HepG2 (cell line): ENCODE measurements around the gene VTN. TPM values are rescaled to one million over a fixed set of nuclear protein-coding genes. Genes with fewer than 3 reads are reported as not detected.

Experiments
- AGO1 ChIP-seq: fragments of 200-400 bp; formaldehyde crosslinking; IDR thresholded peaks from 2 replicates; pipeline ENCODE4 v1.6.1; 2017; ENCODE audit warnings: mild to moderate bottlenecking, low read depth, low read length, moderate library complexity; ENCODE audit not compliant: poor library complexity, severe bottlenecking
- ARNT ChIP-seq: fragments of 450-650 bp; IDR thresholded peaks from 2 replicates; pipeline ENCODE4 v1.6.1; 2017
- CEBPG ChIP-seq: IDR thresholded peaks from 2 replicates; pipeline ENCODE4 v1.6.1; 2016
- ETV6 ChIP-seq: sonication (generic); formaldehyde crosslinking; conservative IDR thresholded peaks from 2 replicates; pipeline ENCODE4 v1.4.0; 2020; ENCODE audit warnings: missing genetic modification reagents
- HNRNPLL ChIP-seq: fragments of 200-400 bp; formaldehyde crosslinking; IDR thresholded peaks from 2 replicates; pipeline ENCODE4 v1.6.1; 2017; ENCODE audit warnings: mild to moderate bottlenecking, low read depth, low read length; ENCODE audit not compliant: poor library complexity, severe bottlenecking
- MEIS1 ChIP-seq: sonication (generic); formaldehyde crosslinking; IDR thresholded peaks from 2 replicates; pipeline ENCODE4 v1.9.0; 2021; ENCODE audit warnings: mild to moderate bottlenecking, missing genetic modification reagents, moderate library complexity, borderline replicate concordance
- MYNN ChIP-seq: sonication (generic); formaldehyde crosslinking; IDR thresholded peaks from 2 replicates; pipeline ENCODE4 v1.4.0; 2020; ENCODE audit warnings: mild to moderate bottlenecking, low read depth, missing genetic modification reagents
- NFKB2 ChIP-seq: sonication (generic); formaldehyde crosslinking; IDR thresholded peaks from 2 replicates; pipeline ENCODE4 v1.4.0; 2020; ENCODE audit warnings: missing genetic modification reagents, borderline replicate concordance
- RFXANK ChIP-seq: IDR thresholded peaks from 2 replicates; pipeline ENCODE4 v1.6.1; 2016
- SP4 ChIP-seq: sonication (generic); formaldehyde crosslinking; IDR thresholded peaks from 2 replicates; pipeline ENCODE4 v1.8.1; 2023; ENCODE audit warnings: mild to moderate bottlenecking, missing genetic modification reagents
- SPEN ChIP-seq: sonication (generic); formaldehyde crosslinking; IDR thresholded peaks from 2 replicates; pipeline ENCODE4 v1.5.1; 2020; ENCODE audit warnings: low read depth, mild to moderate bottlenecking, missing genetic modification reagents
- SRSF9 ChIP-seq: fragments of 200-400 bp; formaldehyde crosslinking; IDR thresholded peaks from 2 replicates; pipeline ENCODE4 v1.6.1; 2018; ENCODE audit warnings: borderline replicate concordance, mild to moderate bottlenecking, low read depth, low read length; ENCODE audit not compliant: insufficient read depth, poor library complexity, severe bottlenecking
- TBX2 ChIP-seq: sonication (generic); formaldehyde crosslinking; IDR thresholded peaks from 2 replicates; pipeline ENCODE4 v1.5.0; 2020; ENCODE audit warnings: missing genetic modification reagents, mild to moderate bottlenecking, borderline replicate concordance
- ZBTB21 ChIP-seq: sonication (generic); formaldehyde crosslinking; IDR thresholded peaks from 2 replicates; pipeline ENCODE4 v1.4.0; 2020; ENCODE audit warnings: missing genetic modification reagents
- ZIK1 ChIP-seq: sonication (generic); formaldehyde crosslinking; IDR thresholded peaks from 2 replicates; pipeline ENCODE4 v1.5.0; 2020; ENCODE audit warnings: mild to moderate bottlenecking, low read depth, missing genetic modification reagents, borderline replicate concordance
- ZNF12 ChIP-seq: sonication (generic); formaldehyde crosslinking; IDR thresholded peaks from 2 replicates; pipeline ENCODE4 v1.5.0; 2020; ENCODE audit warnings: missing genetic modification reagents
- ZNF24 ChIP-seq: fragments of 450-650 bp; IDR thresholded peaks from 2 replicates; pipeline ENCODE4 v1.6.1; 2017; ENCODE audit warnings: antibody characterized with exemption, mild to moderate bottlenecking
- ZNF350 ChIP-seq: sonication (generic); formaldehyde crosslinking; IDR thresholded peaks from 2 replicates; pipeline ENCODE4 v1.4.0; 2020; ENCODE audit warnings: mild to moderate bottlenecking, low read depth, missing genetic modification reagents, borderline replicate concordance
- ZNF431 ChIP-seq: sonication (generic); formaldehyde crosslinking; IDR thresholded peaks from 2 replicates; pipeline ENCODE4 v1.9.0; 2022; ENCODE audit warnings: missing genetic modification reagents, low read depth, mild to moderate bottlenecking, borderline replicate concordance
- ZNF441 ChIP-seq: sonication (generic); formaldehyde crosslinking; IDR thresholded peaks from 2 replicates; pipeline ENCODE4 v1.7.0; 2021; ENCODE audit warnings: missing genetic modification reagents, borderline replicate concordance
- ZNF558 ChIP-seq: sonication (generic); formaldehyde crosslinking; IDR thresholded peaks from 2 replicates; pipeline ENCODE4 v1.9.0; 2022; ENCODE audit warnings: mild to moderate bottlenecking, missing genetic modification reagents, borderline replicate concordance
- ZNF607 ChIP-seq: sonication (generic); formaldehyde crosslinking; IDR thresholded peaks from 2 replicates; pipeline ENCODE4 v1.5.1; 2020; ENCODE audit warnings: missing genetic modification reagents, mild to moderate bottlenecking, borderline replicate concordance
- ZNF709 ChIP-seq: sonication (generic); formaldehyde crosslinking; IDR thresholded peaks from 2 replicates; pipeline ENCODE4 v1.5.0; 2020; ENCODE audit warnings: mild to moderate bottlenecking, missing genetic modification reagents
- ZSCAN21 ChIP-seq: sonication (generic); formaldehyde crosslinking; IDR thresholded peaks from 2 replicates; pipeline ENCODE4 v1.8.0; 2022; ENCODE audit warnings: mild to moderate bottlenecking, missing genetic modification reagents, moderate library complexity, borderline replicate concordance
- polyA plus RNA-seq, 8 experiments: library from polyadenylated mRNA; depleted of rRNA in 3 of 8; stranded (reverse) in 7 of 8; unstranded in 1 of 8; fragments of >200 nt; fragmentation: Illumina TruSeq in 4 of 8; extraction: Trizol in 4 of 8; gene quantifications; 2 replicates each; pipeline versions ENCODE4 v1.2.1 to v1.2.3, GENCODE V29; 2011 to 2016; ENCODE audit warnings: low read depth in 4 of 8, missing spikeins in 1 of 8, mixed read lengths in 1 of 8; ENCODE audit not compliant: insufficient read depth in 1 of 8
- total RNA-seq, 5 experiments: library from RNA; depleted of rRNA; stranded (reverse); fragments of >200 nt; fragmentation: Illumina TruSeq; extraction: Trizol; gene quantifications; 2 replicates each; pipeline ENCODE4 v1.2.3, GENCODE V29; 2016; ENCODE audit warnings: low read depth in 1 of 5
- TF ChIP-seq, protein P1 (sequence below): sonication (generic); formaldehyde crosslinking; IDR thresholded peaks from 2 replicates; pipeline ENCODE4 v1.5.1; 2020; ENCODE audit warnings: mild to moderate bottlenecking, missing genetic modification reagents, borderline replicate concordance
- TF ChIP-seq, protein P2 (sequence below): sonication (generic); formaldehyde crosslinking; IDR thresholded peaks from 2 replicates; pipeline ENCODE4 v1.8.0; 2022; ENCODE audit warnings: mild to moderate bottlenecking, missing genetic modification reagents; ENCODE audit not compliant: insufficient replicate concordance
- TF ChIP-seq, protein P3 (sequence below): sonication (generic); formaldehyde crosslinking; IDR thresholded peaks from 2 replicates; pipeline ENCODE4 v1.5.0; 2020; ENCODE audit warnings: missing genetic modification reagents, mild to moderate bottlenecking, borderline replicate concordance

VTN gene
- total and polyA plus RNA-seq, 2 of the 13 experiments (the other 11 are each of a cell fraction or from before 2014, with no cell fraction given), result 108 to 131 TPM

DNA sequence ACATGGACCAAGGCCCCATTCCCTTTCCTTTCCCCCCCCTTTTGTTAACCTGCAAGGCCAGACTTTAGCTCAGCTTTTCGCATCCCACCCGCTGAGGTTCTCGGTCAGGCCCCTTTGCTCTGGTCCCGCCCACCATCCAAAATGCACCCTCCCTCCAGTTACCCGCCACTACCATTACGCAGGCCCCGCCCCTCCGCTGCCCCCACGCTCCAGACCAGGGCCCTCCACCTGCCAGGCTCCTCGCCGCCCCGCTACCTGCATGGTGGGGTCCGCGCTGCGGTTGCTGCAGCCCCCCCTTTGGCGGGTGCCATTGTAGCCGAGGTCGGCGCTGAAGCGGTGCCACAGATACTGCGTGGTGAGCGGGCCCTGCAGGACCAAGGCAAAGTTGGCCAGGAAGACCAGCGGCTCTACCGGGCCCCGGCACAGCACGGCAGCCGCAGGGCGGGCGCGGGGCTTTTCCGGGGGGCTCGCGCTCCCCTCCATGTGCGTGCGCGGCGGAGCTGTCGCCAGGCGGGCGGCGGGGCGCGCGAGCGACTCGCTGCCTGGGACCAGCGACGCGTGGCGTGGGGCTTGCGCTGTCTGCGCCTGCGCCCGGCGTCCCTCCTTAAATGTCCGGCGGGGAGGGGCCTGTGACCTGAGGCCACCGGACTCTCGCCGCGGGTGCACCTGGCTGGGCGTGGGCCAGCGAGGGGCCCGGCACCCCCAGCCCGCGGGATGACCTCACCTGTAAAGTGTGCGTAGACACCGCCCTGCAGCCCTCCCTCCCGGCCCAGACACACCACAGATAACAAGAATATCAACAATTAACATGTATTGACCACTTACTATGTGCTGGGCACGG is 35.7 kb upstream of the VTN start, which contains the start of gene SLC46A1 (continued):
- TF ChIP-seq, protein P1, sequence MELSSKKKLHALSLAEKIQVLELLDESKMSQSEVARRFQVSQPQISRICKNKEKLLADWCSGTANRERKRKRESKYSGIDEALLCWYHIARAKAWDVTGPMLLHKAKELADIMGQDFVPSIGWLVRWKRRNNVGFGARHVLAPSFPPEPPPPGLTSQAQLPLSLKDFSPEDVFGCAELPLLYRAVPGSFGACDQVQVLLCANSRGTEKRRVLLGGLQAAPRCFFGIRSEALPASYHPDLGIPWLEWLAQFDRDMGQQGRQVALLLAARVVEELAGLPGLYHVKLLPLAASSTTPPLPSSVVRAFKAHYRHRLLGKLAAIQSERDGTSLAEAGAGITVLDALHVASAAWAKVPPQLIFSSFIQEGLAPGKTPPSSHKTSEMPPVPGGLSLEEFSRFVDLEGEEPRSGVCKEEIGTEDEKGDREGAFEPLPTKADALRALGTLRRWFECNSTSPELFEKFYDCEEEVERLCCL, result no peak
- TF ChIP-seq ZSCAN21 (CRISPR knock-in tag), result peak; percentile 46; the same call in 1 of the 2 replicates
- TF ChIP-seq ZNF12 (CRISPR knock-in tag), result no peak
- TF ChIP-seq ZNF558 (CRISPR knock-in tag), result peak; percentile 66; the same call in 1 of the 2 replicates
- peak; percentile 87 for TF ChIP-seq HNRNPLL
- no peak for TF ChIP-seq MEIS1
- TF ChIP-seq, protein P2, sequence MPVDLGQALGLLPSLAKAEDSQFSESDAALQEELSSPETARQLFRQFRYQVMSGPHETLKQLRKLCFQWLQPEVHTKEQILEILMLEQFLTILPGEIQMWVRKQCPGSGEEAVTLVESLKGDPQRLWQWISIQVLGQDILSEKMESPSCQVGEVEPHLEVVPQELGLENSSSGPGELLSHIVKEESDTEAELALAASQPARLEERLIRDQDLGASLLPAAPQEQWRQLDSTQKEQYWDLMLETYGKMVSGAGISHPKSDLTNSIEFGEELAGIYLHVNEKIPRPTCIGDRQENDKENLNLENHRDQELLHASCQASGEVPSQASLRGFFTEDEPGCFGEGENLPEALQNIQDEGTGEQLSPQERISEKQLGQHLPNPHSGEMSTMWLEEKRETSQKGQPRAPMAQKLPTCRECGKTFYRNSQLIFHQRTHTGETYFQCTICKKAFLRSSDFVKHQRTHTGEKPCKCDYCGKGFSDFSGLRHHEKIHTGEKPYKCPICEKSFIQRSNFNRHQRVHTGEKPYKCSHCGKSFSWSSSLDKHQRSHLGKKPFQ (CRISPR knock-in tag), result no peak
- TF ChIP-seq AGO1, result no peak
- no peak for TF ChIP-seq SRSF9
- TF ChIP-seq MYNN (CRISPR knock-in tag), result no peak
- no peak for TF ChIP-seq CEBPG (CRISPR knock-in tag)
- no peak for TF ChIP-seq ARNT
- peak; percentile 56 for TF ChIP-seq SP4 (CRISPR knock-in tag)
- no peak for TF ChIP-seq ZNF24
- TF ChIP-seq RFXANK (CRISPR knock-in tag), result no peak
- TF ChIP-seq, protein P3, sequence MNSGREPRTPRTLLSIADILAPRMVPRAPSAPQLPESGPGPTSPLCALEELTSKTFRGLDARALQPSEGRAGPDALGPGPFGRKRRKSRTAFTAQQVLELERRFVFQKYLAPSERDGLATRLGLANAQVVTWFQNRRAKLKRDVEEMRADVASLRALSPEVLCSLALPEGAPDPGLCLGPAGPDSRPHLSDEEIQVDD (CRISPR knock-in tag), result no peak
- TF ChIP-seq ZIK1 (CRISPR knock-in tag), result no peak
- TF ChIP-seq ZNF607 (CRISPR knock-in tag), result no peak
- TF ChIP-seq TBX2 (CRISPR knock-in tag), result 0 out of 2 replicates have a peak, but pooled peaks have one; percentile 7
- no peak for TF ChIP-seq ZBTB21
- peak; percentile 50; the same call in 1 of the 2 replicates for TF ChIP-seq ZNF709 (CRISPR knock-in tag)
- peak; percentile 73; the same call in 1 of the 2 replicates for TF ChIP-seq ZNF431 (CRISPR knock-in tag)
- no peak for TF ChIP-seq ETV6 (CRISPR knock-in tag)
- no peak for TF ChIP-seq NFKB2 (CRISPR knock-in tag)
- 0 out of 2 replicates have a peak, but pooled peaks have one; percentile 17 for TF ChIP-seq ZNF441 (CRISPR knock-in tag)
- 0 out of 2 replicates have a peak, but pooled peaks have one; percentile 26 for TF ChIP-seq SPEN (CRISPR knock-in tag)
- 0 out of 2 replicates have a peak, but pooled peaks have one; percentile 4 for TF ChIP-seq ZNF350 (CRISPR knock-in tag)
